ENCODE results near the gene NOCT.

- TF ChIP-seq KLF1 (tag by site-specific recombination; IDR thresholded peaks at IDR 0.05) (no peak), ZNF132 (tag by site-specific recombination; IDR thresholded peaks at IDR 0.05; ENCODE audit: borderline replicate concordance) (no peak), CTCF (tag by site-specific recombination; IDR thresholded peaks at IDR 0.05) (no peak), ZNF530 (tag by site-specific recombination; IDR thresholded peaks at IDR 0.05; ENCODE audit: low read depth) (no peak), ZNF600 (tag by site-specific recombination; IDR thresholded peaks at IDR 0.05) (no peak), MZF1 (tag by site-specific recombination; IDR thresholded peaks at IDR 0.05; ENCODE audit: borderline replicate concordance) (no peak), ZNF473 (tag by site-specific recombination; IDR thresholded peaks at IDR 0.05) (no peak), ZNF560 (tag by site-specific recombination; IDR thresholded peaks at IDR 0.05; ENCODE audit: borderline replicate concordance) (no peak), ZNF23 (tag by site-specific recombination; IDR thresholded peaks at IDR 0.05; ENCODE audit: borderline replicate concordance) (no peak), ZNF624 (tag by site-specific recombination; IDR thresholded peaks at IDR 0.05) (no peak)
Measured at GRCh38 chr4:139011225-139011950, 4.2 kb upstream of the NOCT start.
